Neural progenitor cell (in vitro differentiated cells): Measurements from ENCODE around the gene WDR77. TPM values are rescaled to one million over a fixed set of nuclear protein-coding genes. Genes with fewer than 3 reads are reported as not detected.

Source experiments
- DNase-seq: peaks from one replicate; pipeline ENCODE4 v3.0.0-alpha.2; 2016; ENCODE audit warnings: low spot score
- H2AFZ ChIP-seq: fragments of 200-600 bp; sonication (generic); replicated peaks from 2 replicates; pipeline ENCODE4 v1.6.1; 2016; ENCODE audit warnings: antibody characterized with exemption
- H3F3A ChIP-seq: fragments of 200-600 bp; sonication (generic); 2 replicates; pipeline ENCODE4 v1.6.1; 2016; ENCODE audit warnings: antibody characterized with exemption, low read depth
- H3K27ac ChIP-seq: fragments of 200-600 bp; sonication (generic); 2 replicates; pipeline ENCODE4 v1.5.1; 2016; ENCODE audit warnings: mild to moderate bottlenecking
- H3K27me3 ChIP-seq: fragments of 200-600 bp; sonication (generic); 2 replicates; pipeline ENCODE4 v1.6.1; 2016; ENCODE audit warnings: mild to moderate bottlenecking, moderate library complexity
- H3K36me3 ChIP-seq: fragments of 200-600 bp; sonication (generic); 2 replicates; pipeline ENCODE4 v1.5.1; 2016
- H3K4me1 ChIP-seq: fragments of 200-600 bp; sonication (generic); 2 replicates; pipeline ENCODE4 v1.6.1; 2016; ENCODE audit warnings: mixed run types
- H3K4me2 ChIP-seq: fragments of 200-600 bp; sonication (generic); 2 replicates; pipeline ENCODE4 v1.6.1; 2016
- H3K4me3 ChIP-seq: fragments of 200-600 bp; sonication (generic); 2 replicates; pipeline ENCODE4 v1.5.1; 2016
- H3K79me2 ChIP-seq: fragments of 200-600 bp; sonication (generic); 2 replicates; pipeline ENCODE4 v1.6.1; 2016; ENCODE audit warnings: low read depth
- H3K9ac ChIP-seq: fragments of 200-600 bp; sonication (generic); 2 replicates; pipeline ENCODE4 v1.6.1; 2016
- H3K9me3 ChIP-seq: fragments of 200-600 bp; sonication (generic); 2 replicates; pipeline ENCODE4 v1.5.1; 2016; ENCODE audit warnings: low read depth
- H4K20me1 ChIP-seq: fragments of 200-600 bp; sonication (generic); 2 replicates; pipeline ENCODE4 v1.6.1; 2016; ENCODE audit warnings: low read depth
- H3K27ac Mint-ChIP-seq: 3 replicates; pipeline ENCODE4 v1.8.0; 2021; ENCODE audit warnings: mixed read lengths
- H3K27me3 Mint-ChIP-seq: 2 replicates; pipeline ENCODE4 v1.8.0; 2022; ENCODE audit warnings: low read depth, mild to moderate bottlenecking, inconsistent platforms, moderate library complexity, mixed read lengths; ENCODE audit not compliant: insufficient read depth
- H3K36me3 Mint-ChIP-seq: 3 replicates; pipeline ENCODE4 v1.8.0; 2021; ENCODE audit warnings: mixed read lengths
- H3K4me1 Mint-ChIP-seq: 3 replicates; pipeline ENCODE4 v1.8.0; 2021; ENCODE audit warnings: mixed read lengths
- H3K4me3 Mint-ChIP-seq: 3 replicates; pipeline ENCODE4 v1.8.0; 2021; ENCODE audit warnings: mild to moderate bottlenecking, moderate library complexity, mixed read lengths
- H3K9me3 Mint-ChIP-seq: 3 replicates; pipeline ENCODE4 v1.8.0; 2020; ENCODE audit warnings: mixed read lengths
- EZH2 ChIP-seq: fragments of 200-600 bp; sonication (generic); IDR thresholded peaks from 2 replicates; pipeline ENCODE4 v1.6.1; 2017; ENCODE audit warnings: antibody characterized with exemption, mild to moderate bottlenecking, moderate library complexity
- EZH2phosphoT487 ChIP-seq: fragments of 200-600 bp; sonication (generic); IDR thresholded peaks from 2 replicates; pipeline ENCODE4 v1.6.1; 2017; ENCODE audit warnings: antibody characterized with exemption
- total RNA-seq: library from RNA; depleted of rRNA; stranded (reverse); fragments of >200 nt; gene quantifications from 2 replicates; pipeline ENCODE4 v1.2.3, GENCODE V29; 2015; ENCODE audit warnings: low replicate concordance
- TF ChIP-seq, protein P1 (sequence below): fragments of 200-600 bp; sonication (generic); IDR thresholded peaks from 2 replicates; pipeline ENCODE4 v1.5.1; 2017; ENCODE audit warnings: antibody characterized with exemption, mild to moderate bottlenecking

WDR77 gene
- total RNA-seq, 1 donor from 2014 or later = 73.3 TPM

DNA sequence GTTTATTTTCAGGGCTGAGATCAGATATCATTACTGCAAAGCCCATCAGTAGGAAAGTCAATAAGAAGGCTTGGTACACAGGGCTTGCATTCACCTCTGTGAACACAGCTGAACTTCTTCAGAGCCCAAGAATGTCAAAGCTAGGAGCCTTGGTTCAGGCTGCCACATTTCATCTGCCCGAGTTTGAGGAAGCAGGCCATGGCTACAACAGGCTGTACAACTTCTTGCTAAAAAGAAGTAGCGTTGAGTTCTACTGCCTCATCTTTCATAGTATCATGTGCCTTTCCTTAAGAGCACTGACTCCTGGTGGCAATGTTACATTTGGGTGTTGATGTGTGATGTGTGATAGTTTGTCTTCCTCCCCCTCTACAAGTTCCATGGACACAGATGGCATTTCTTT is 34.8 kb upstream of the WDR77 start:
- no peak overlapping the region for H3K4me3 ChIP-seq
- H3K9me3 Mint-ChIP-seq = no peaks in the 10 kb centered on the region
- H3K4me2 ChIP-seq = no peak overlapping the region
- H3K27me3 ChIP-seq = no peaks in the 10 kb centered on the region
- no peaks in the 10 kb centered on the region for H3K4me1 Mint-ChIP-seq
- H3K79me2 ChIP-seq = no peaks in the 10 kb centered on the region
- no peaks in the 10 kb centered on the region for H3K36me3 ChIP-seq
- no peaks in the 10 kb centered on the region for H4K20me1 ChIP-seq
- TF ChIP-seq EZH2 (no peak), EZH2phosphoT487 (no peak)
- TF ChIP-seq, protein P1, sequence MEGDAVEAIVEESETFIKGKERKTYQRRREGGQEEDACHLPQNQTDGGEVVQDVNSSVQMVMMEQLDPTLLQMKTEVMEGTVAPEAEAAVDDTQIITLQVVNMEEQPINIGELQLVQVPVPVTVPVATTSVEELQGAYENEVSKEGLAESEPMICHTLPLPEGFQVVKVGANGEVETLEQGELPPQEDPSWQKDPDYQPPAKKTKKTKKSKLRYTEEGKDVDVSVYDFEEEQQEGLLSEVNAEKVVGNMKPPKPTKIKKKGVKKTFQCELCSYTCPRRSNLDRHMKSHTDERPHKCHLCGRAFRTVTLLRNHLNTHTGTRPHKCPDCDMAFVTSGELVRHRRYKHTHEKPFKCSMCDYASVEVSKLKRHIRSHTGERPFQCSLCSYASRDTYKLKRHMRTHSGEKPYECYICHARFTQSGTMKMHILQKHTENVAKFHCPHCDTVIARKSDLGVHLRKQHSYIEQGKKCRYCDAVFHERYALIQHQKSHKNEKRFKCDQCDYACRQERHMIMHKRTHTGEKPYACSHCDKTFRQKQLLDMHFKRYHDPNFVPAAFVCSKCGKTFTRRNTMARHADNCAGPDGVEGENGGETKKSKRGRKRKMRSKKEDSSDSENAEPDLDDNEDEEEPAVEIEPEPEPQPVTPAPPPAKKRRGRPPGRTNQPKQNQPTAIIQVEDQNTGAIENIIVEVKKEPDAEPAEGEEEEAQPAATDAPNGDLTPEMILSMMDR = no peak
- H3K36me3 Mint-ChIP-seq = no peaks in the 10 kb centered on the region
- no peak overlapping the region for H3K9ac ChIP-seq
- no peaks in the 10 kb centered on the region for H3F3A ChIP-seq
- no peak for DNase-seq
- H3K4me1 ChIP-seq = no peaks in the 10 kb centered on the region
- no peaks in the 10 kb centered on the region for H3K9me3 ChIP-seq
- no peak overlapping the region for H3K4me3 Mint-ChIP-seq
- no peak overlapping the region for H3K27ac Mint-ChIP-seq
- H3K27ac ChIP-seq = no peak overlapping the region
- H2AFZ ChIP-seq = no peak overlapping the region
- H3K27me3 Mint-ChIP-seq = no peaks in the 10 kb centered on the region

DNA sequence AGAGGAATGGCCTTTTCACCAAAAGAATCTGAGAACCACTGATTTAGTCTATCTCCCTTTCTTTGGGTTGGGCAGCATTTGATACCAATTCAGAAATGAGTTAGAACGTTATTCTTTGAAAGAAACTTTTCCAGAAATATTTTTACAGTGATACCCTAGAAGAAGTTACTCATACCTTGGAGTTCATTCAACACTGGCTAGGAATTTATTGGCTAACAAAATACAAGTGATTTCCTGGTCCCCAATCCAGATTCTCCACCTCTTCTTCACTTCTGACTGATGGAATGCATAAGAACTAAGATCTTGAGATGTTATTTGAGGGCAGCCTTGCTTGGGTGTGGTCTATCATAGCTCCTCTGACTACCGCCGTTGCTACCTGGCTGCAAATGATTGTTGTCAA is 34.1 kb upstream of the WDR77 start:
- Mint-ChIP-seq H3K9me3 (no peaks in the 10 kb centered on the region), H3K4me1 (no peaks in the 10 kb centered on the region), H3K27ac (no peak overlapping the region), H3K27me3 (no peaks in the 10 kb centered on the region), H3K4me3 (no peak overlapping the region), H3K36me3 (no peaks in the 10 kb centered on the region)
- Histone ChIP-seq H3K9me3 (no peaks in the 10 kb centered on the region), H3K4me2 (no peak overlapping the region), H3K36me3 (no peaks in the 10 kb centered on the region), H3K27ac (no peak overlapping the region), H3F3A (no peaks in the 10 kb centered on the region), H3K9ac (no peak overlapping the region), H3K27me3 (no peaks in the 10 kb centered on the region), H4K20me1 (no peaks in the 10 kb centered on the region), H2AFZ (no peak overlapping the region), H3K79me2 (no peaks in the 10 kb centered on the region), H3K4me1 (no peaks in the 10 kb centered on the region), H3K4me3 (no peak overlapping the region)
- DNase-seq = no peak
- TF ChIP-seq EZH2phosphoT487 (no peak), EZH2 (no peak)
- TF ChIP-seq, protein P1 = no peak

DNA sequence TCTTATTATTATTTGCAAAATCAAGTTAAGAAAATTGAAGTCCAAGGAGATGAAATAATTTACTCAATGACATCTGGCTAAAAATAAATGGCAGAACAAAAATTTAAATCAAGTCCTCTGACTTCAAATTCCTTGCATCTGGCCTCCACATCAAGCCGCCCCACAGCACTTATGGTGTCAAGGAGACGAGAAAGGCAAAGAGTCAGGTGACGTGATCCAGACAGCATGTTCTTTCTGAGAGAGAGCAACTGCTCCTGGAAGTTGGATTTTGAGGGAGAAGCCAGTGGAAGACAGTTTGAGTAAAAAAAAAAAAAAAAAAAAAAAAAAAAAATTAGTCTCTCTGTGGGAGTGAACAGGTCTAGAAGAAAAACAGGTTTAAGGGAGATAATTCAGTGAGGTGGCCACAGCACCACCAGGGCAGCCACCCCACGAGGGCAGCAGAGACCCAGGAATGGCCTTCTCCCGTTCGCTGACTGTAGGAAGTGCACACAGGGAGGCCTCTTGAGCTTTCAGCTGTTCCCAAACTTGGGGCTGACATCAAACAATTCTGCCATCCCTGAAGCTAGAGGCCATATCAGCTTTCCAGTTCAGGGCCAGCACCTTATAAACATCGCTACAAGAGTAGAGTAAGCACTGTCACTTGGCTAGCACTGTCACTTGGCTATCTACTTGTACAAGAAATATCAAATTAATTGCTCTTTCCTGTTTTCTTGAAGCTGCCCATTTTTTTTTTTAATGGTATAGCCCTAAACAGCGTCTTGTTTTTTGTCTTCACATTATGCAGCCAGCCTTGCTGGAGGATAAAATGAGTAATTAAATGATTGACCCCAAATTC is 32.5 kb upstream of the WDR77 start:
- Mint-ChIP-seq H3K27ac (no peak overlapping the region), H3K36me3 (no peaks in the 10 kb centered on the region), H3K9me3 (no peaks in the 10 kb centered on the region), H3K27me3 (no peaks in the 10 kb centered on the region), H3K4me3 (no peak overlapping the region), H3K4me1 (no peaks in the 10 kb centered on the region)
- Histone ChIP-seq H3K4me3 (no peak overlapping the region), H3K27ac (no peak overlapping the region), H3K9ac (no peak overlapping the region), H3K36me3 (no peaks in the 10 kb centered on the region), H3K9me3 (no peaks in the 10 kb centered on the region), H3K27me3 (no peaks in the 10 kb centered on the region), H3F3A (no peaks in the 10 kb centered on the region), H4K20me1 (no peaks in the 10 kb centered on the region), H2AFZ (no peak overlapping the region), H3K79me2 (no peaks in the 10 kb centered on the region), H3K4me1 (peaks cover 7% of the 10 kb centered on the region), H3K4me2 (no peak overlapping the region)
- TF ChIP-seq, protein P1 = peak; percentile 69
- TF ChIP-seq EZH2phosphoT487 (no peak), EZH2 (no peak)
- peak; percentile 79 for DNase-seq
